ENCODE data around the gene IL6ST. TPM values are rescaled to one million over a fixed set of nuclear protein-coding genes. Genes with fewer than 3 reads are reported as not detected.

Gene IL6ST
- total and polyA plus RNA-seq, 2 experiments from 2014 or later, result 219 to 503 TPM

- Histone ChIP-seq H4K20me1 (ENCODE audit: insufficient read depth, poor library complexity, severe bottlenecking) (no peaks in the 10 kb centered on the region), H3K4me2 (no peak overlapping the region), H3K4me3 (no peak overlapping the region), H3K4me1 (ENCODE audit: insufficient read depth) (no peaks in the 10 kb centered on the region), H3K9me3 (ENCODE audit: low read depth) (no peaks in the 10 kb centered on the region), H3K27ac (no peak overlapping the region), H2AFZ (no peak overlapping the region), H3K9me2 (replicated peaks; ENCODE audit: insufficient read depth) (no peaks in the 10 kb centered on the region), H3K79me2 (no peaks in the 10 kb centered on the region), H3K27me3 (no peaks in the 10 kb centered on the region), H3K36me3 (replicated peaks; ENCODE audit: insufficient read depth, low read depth) (no peaks in the 10 kb centered on the region)
- WGBS (ENCODE audit: low lambda C conversion rate, missing lambda C conversion rate), result 84% methylated on average over 2 of the region's 2 CpGs
- DNase-seq (ENCODE audit: low spot score), result no peak
- no peak for TF ChIP-seq EZH2phosphoT487 (IDR thresholded peaks at IDR 0.05; ENCODE audit: low read depth, severe bottlenecking, unreplicated experiment)
- no peak for TF ChIP-seq EZH2 (IDR thresholded peaks at IDR 0.05; ENCODE audit: borderline replicate concordance)
- TF ChIP-seq CTCF (IDR thresholded peaks at IDR 0.05; ENCODE audit: poor library complexity), result no peak
These were observed 102.3 kb downstream of the IL6ST start for GRCh38 chr5:55892479-55892878.

- Histone ChIP-seq H2AFZ (no peak overlapping the region), H3K9me3 (ENCODE audit: low read depth) (no peaks in the 10 kb centered on the region), H3K36me3 (replicated peaks; ENCODE audit: insufficient read depth, low read depth) (no peaks in the 10 kb centered on the region), H3K27me3 (no peaks in the 10 kb centered on the region), H3K27ac (no peak overlapping the region), H3K4me1 (ENCODE audit: insufficient read depth) (no peaks in the 10 kb centered on the region), H3K4me2 (no peak overlapping the region), H3K79me2 (no peaks in the 10 kb centered on the region), H3K9me2 (replicated peaks; ENCODE audit: insufficient read depth) (no peaks in the 10 kb centered on the region), H4K20me1 (ENCODE audit: insufficient read depth, poor library complexity, severe bottlenecking) (no peaks in the 10 kb centered on the region), H3K4me3 (no peak overlapping the region)
- 90% methylated on average over 5 of the region's 5 CpGs for WGBS (ENCODE audit: low lambda C conversion rate, missing lambda C conversion rate)
- TF ChIP-seq EZH2 (IDR thresholded peaks at IDR 0.05; ENCODE audit: borderline replicate concordance) (no peak), CTCF (IDR thresholded peaks at IDR 0.05; ENCODE audit: poor library complexity) (no peak), EZH2phosphoT487 (IDR thresholded peaks at IDR 0.05; ENCODE audit: low read depth, severe bottlenecking, unreplicated experiment) (no peak)
- no peak for DNase-seq (ENCODE audit: low spot score)
These were observed 106.6 kb downstream of the IL6ST start for GRCh38 chr5:55888205-55888604.

GRCh38 chr5:55885359-55885758 lies 109.4 kb downstream of the IL6ST start:
- WGBS (ENCODE audit: low lambda C conversion rate, missing lambda C conversion rate), result 88% methylated on average over 9 of the region's 9 CpGs
- Histone ChIP-seq H3K4me1 (ENCODE audit: insufficient read depth) (no peaks in the 10 kb centered on the region), H3K27ac (no peak overlapping the region), H3K79me2 (no peaks in the 10 kb centered on the region), H4K20me1 (ENCODE audit: insufficient read depth, poor library complexity, severe bottlenecking) (no peaks in the 10 kb centered on the region), H3K36me3 (replicated peaks; ENCODE audit: insufficient read depth, low read depth) (no peaks in the 10 kb centered on the region), H3K27me3 (no peaks in the 10 kb centered on the region), H3K9me2 (replicated peaks; ENCODE audit: insufficient read depth) (no peaks in the 10 kb centered on the region), H2AFZ (no peak overlapping the region), H3K4me3 (no peak overlapping the region), H3K4me2 (no peak overlapping the region), H3K9me3 (ENCODE audit: low read depth) (no peaks in the 10 kb centered on the region)
- DNase-seq (ENCODE audit: low spot score), result no peak
- no peak for TF ChIP-seq EZH2phosphoT487 (IDR thresholded peaks at IDR 0.05; ENCODE audit: low read depth, severe bottlenecking, unreplicated experiment)
- no peak for TF ChIP-seq CTCF (IDR thresholded peaks at IDR 0.05; ENCODE audit: poor library complexity)
- no peak for TF ChIP-seq EZH2 (IDR thresholded peaks at IDR 0.05; ENCODE audit: borderline replicate concordance)

Small RNAs within 50 kb of the gene (small RNA-seq; reads per million reads assigned to genes)
- gene AC016596.1 (not detected), gene RF01210 (not detected)

Other genes starting within 250 kb of the IL6ST start
- gene IL31RA, start 143.6 kb downstream of the IL6ST start, total RNA-seq, result 0.44 and 0.93 TPM in 2 replicates
- gene IL31RA, start 143.6 kb downstream of the IL6ST start, polyA plus RNA-seq, result 0.17 and 0.53 TPM in 2 replicates
- gene ANKRD55, start 238.4 kb upstream of the IL6ST start, total RNA-seq, result 0.20 and 0.28 TPM in 2 replicates
- 0.31 and 0.41 TPM in 2 replicates for gene ANKRD55, start 238.4 kb upstream of the IL6ST start, polyA plus RNA-seq